Renal cortex interstitium (tissue), 11 donors: ENCODE results near the gene AGPAT4. TPM values are rescaled to one million over a fixed set of nuclear protein-coding genes. Genes with fewer than 3 reads are reported as not detected.

Experiments
- DNase-seq, 11 donors: peaks; one replicate each; pipeline ENCODE4 v3.0.0-alpha.2; 2013; ENCODE audit warnings: low read depth in 9 of 11, low spot score in 4 of 11; ENCODE audit errors: extremely low read depth in 1 of 11
- polyA plus RNA-seq, 3 donors: library from polyadenylated mRNA; unstranded; fragments of 120-200 nt; gene quantifications; one replicate each; pipeline ENCODE4 v1.2.1, GENCODE V29; 2013; ENCODE audit not compliant: insufficient read length in 3 of 3

Gene AGPAT4
- polyA plus RNA-seq, 3 donors, result 18.7 to 26.5 (median 20.9) TPM

DNA sequence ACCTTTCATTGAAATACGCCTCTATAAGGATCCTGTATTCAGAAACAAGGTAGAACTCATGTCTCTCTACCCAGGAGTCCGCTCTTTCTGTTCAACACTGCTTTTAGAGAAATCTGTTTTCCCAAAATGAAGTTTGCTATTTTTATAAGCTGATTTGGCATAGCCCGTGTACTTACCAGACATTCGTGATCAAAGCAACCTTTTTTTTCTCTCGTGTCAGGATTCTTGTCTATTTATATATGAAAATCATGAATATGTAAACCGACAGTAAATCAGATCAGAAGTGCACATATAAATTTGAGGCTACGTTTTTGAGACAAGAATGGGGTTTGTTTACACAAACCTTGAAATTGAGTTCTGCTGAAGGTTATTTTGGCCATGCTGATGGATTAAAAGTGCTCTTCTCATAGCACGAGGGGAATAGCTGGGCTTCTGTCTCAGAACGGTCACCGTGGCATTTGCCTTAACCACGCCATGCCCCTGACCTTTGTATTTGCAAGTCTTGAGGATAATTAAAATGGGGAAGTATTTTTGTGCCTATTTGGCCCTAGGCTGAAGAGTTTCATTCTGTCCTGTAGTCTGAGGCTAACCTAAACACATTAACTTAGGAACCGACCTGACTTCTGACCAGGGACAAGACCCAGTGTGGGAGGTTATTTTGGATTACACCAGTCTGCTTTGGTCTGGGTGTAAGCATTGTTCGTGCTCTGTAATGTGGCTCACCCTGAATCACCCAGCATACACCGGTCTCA is 163.7 kb downstream of the AGPAT4 start:
- no peak for DNase-seq

- DNase-seq, result no peak
Observed at GRCh38 chr6:161109366-161109765, 164.5 kb downstream of the AGPAT4 start.

GRCh38 chr6:161108916-161109315 is 164.9 kb downstream of the AGPAT4 start:
- no peak for DNase-seq

DNA sequence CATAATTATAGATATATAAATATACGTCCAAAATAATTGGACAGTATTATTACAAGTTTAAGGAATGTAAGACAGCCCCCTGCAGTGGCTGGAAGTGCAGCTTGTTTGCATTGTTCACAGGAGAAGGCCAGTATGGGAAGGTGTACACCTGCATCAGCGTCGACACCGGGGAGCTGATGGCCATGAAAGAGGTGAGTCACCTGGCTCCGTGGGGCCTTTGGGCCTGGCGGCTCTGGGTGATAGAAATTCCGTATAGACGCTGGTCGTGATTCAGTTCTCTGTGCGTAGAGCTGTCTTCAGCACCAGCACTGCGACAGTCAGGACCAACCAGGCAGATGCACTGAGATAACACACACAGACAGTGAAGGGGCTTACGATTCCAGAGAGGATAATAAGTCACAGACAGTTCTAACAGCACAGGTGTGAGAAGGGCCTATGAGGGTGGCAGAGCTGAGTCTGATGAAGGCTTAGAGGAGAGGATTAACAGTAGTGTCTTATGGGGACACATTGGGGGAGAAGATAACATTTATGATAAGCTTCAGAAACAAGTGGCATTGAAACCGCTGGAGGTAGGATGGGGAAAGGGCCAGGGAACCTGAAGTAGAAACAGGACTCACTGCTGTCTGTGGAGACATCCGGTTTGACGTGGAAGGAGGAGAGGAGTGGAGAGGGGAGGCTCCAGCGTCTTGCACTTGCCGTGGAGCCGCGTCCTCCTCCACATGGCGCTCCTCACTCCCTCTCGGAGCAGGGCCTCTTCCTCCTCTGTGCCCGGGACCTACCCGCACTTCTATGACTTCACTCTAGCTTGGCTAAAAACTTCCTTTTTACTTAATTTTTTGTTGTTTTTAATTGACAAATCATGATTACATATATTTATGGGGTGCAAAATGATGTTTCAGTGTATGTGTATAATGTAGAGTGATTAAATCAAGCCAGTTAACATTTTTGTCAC is 165.8 kb downstream of the AGPAT4 start:
- no peak for DNase-seq

- no peak for DNase-seq
Observed at GRCh38 chr6:161105408-161105807, 168.5 kb downstream of the AGPAT4 start.

GRCh38 chr6:161104966-161105365 is 168.9 kb downstream of the AGPAT4 start:
- no peak for DNase-seq

DNA sequence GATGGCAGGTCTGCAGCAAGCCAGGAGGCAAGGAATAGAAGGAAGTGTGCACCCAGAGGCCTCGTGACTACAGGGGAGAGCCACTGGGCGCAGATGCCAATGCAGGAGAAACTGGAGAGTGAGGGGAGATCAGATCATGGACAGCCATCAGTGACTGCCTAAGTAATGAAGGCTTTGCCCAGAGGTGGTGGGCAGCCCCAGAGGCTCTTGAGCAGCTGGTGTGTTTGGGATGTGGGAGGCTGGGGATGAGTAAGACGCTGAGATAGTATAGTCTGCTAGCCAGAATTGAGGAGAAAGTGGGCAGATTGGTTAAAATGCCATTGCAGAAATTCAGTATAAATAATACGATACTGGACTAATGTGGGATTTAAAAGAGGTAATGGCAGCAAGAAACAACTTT is 170.4 kb downstream of the AGPAT4 start:
- DNase-seq, result no peak

- no peak for DNase-seq
Observed at GRCh38 chr6:161101517-161101916, 172.3 kb downstream of the AGPAT4 start.

DNA sequence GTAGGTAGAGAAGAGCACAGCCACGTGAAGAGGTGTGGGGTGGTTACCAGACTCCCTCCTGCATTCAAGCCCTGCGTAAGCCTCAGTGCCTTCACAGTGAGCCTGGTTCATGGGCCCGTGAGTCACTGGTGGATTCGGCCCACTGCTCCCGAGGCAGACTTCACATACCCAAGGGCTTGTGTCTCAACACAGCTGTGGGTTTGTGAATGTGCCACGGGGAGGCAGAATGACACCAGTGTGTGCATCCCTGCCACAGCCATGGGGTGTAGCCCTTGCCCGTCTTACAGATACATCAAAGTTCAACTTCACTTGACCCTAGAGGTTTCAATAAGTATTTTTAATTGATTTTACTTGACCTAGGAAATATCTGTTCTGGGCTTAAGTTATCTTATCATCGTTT is 173.8 kb downstream of the AGPAT4 start:
- DNase-seq, result no peak

GRCh38 chr6:161095916-161096315 is 177.9 kb downstream of the AGPAT4 start:
- DNase-seq, result no peak

- DNase-seq, result no peak
Observed at GRCh38 chr6:161094955-161095354, 178.9 kb downstream of the AGPAT4 start.

- DNase-seq, result no peak
Observed at GRCh38 chr6:161091972-161092701, 181.7 kb downstream of the AGPAT4 start.

DNA sequence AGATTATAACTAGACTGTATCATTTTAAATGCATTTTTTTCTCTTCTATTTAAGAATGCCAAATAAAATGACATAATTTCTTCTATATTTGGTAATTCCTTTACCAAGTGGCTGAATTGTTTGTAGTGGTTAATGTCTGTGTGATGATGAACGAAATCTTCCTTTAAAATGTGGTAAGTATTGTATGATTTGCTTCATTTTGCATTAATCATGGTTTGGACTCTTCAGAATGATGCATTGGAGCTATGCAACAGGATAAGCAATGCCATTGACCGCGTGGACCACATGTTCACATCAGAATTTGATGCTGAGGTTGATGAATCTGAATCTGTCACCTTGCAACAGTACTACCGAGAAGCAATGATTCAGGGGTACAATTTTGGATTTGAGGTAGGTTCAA is 182.7 kb downstream of the AGPAT4 start:
- no peak for DNase-seq

- DNase-seq, result no peak
Observed at GRCh38 chr6:161088676-161089328, 185.1 kb downstream of the AGPAT4 start.

GRCh38 chr6:161085246-161085645 is 188.6 kb downstream of the AGPAT4 start:
- DNase-seq, result no peak

GRCh38 chr6:161082215-161082614 is 191.6 kb downstream of the AGPAT4 start:
- no peak for DNase-seq

- no peak for DNase-seq
Observed at GRCh38 chr6:161080263-161080970, 193.4 kb downstream of the AGPAT4 start.
